GM12878 (cell line): ENCODE results near the gene WDR26. TPM values are rescaled to one million over a fixed set of nuclear protein-coding genes. Genes with fewer than 3 reads are reported as not detected.

Experiments
- ATAC-seq: fragments of 200-7000 bp; cut with Tn5 transposase; 3 replicates; pipeline ENCODE4 v1.9.1; 2020; ENCODE audit warnings: mild to moderate bottlenecking, moderate library complexity
- BruUV-seq: library from RNA; stranded (reverse); fragments of 400-500 nt; replicated peaks from 2 replicates; lab custom pipeline; 2021; lab: Mats Ljungman, UMichigan
- CTCF ChIA-PET: fragments of 300-600 bp; sonication (Branson Sonifier 250); formaldehyde crosslinking; extraction: SDS; loops from one replicate; lab custom pipeline; 2021; ENCODE audit warnings: inconsistent platforms; lab: Yijun Ruan, JAX
- POLR2A ChIA-PET: fragments of 350-600 bp; formaldehyde crosslinking; extraction: SDS; loops from one replicate; lab custom pipeline; 2021; ENCODE audit warnings: inconsistent platforms; lab: Charles Lee
- RAD21 ChIA-PET: fragments of 300-600 bp; sonication (Branson Sonifier 250); formaldehyde crosslinking; loops from one replicate; lab custom pipeline; 2023; ENCODE audit warnings: antibody characterized with exemption; ENCODE audit not compliant: unreplicated experiment; lab: Charles Lee
- SMC1A ChIA-PET: fragments of 300-600 bp; sonication (Branson Sonifier 250); formaldehyde crosslinking; loops from one replicate; lab custom pipeline; 2023; ENCODE audit not compliant: unreplicated experiment, uncharacterized antibody; lab: Charles Lee
- DNase-seq: peaks from one replicate; pipeline ENCODE4 v3.0.0-alpha.2; 2011; ENCODE audit warnings: low read depth, low spot score
- FAIRE-seq: peaks from 3 replicates; lab custom pipeline; 2011; peaks lifted over from hg19 to GRCh38; lab: Jason Lieb, UNC
- H2AFZ ChIP-seq: 2 replicates; pipeline ENCODE4 v1.6.0; 2011; ENCODE audit warnings: low read depth, low read length, control low read depth; ENCODE audit not compliant: control insufficient read depth
- H3K27ac ChIP-seq: 2 replicates; pipeline ENCODE4 v1.5.1; 2011; ENCODE audit warnings: control low read depth; ENCODE audit not compliant: control insufficient read depth, insufficient read depth
- H3K27me3 ChIP-seq, 2 experiments: replicated peaks in 1 of 2; 2 replicates each; pipeline versions ENCODE4 v1.6.0 to v1.6.1; 2011; ENCODE audit warnings: low read length in 1 of 2; ENCODE audit not compliant: control insufficient read depth in 2 of 2, insufficient read depth in 2 of 2
- H3K36me3 ChIP-seq, 2 experiments: 2 replicates each; pipeline ENCODE4 v1.5.1; 2011; ENCODE audit warnings: low read length in 1 of 2; ENCODE audit not compliant: control insufficient read depth in 2 of 2, insufficient read depth in 2 of 2
- H3K4me1 ChIP-seq: 2 replicates; pipeline ENCODE4 v1.6.1; 2011; ENCODE audit warnings: mild to moderate bottlenecking, low read length, moderate library complexity, mixed read lengths; ENCODE audit not compliant: control insufficient read depth, insufficient read depth
- H3K4me2 ChIP-seq: 2 replicates; pipeline ENCODE4 v1.6.0; 2011; ENCODE audit warnings: control low read depth; ENCODE audit not compliant: control insufficient read depth, insufficient read depth
- H3K4me3 ChIP-seq: fragments of 200-600 bp; sonication (generic); 2 replicates; pipeline ENCODE4 v1.5.1; 2016
- H3K79me2 ChIP-seq: 2 replicates; pipeline ENCODE4 v1.6.0; 2011; ENCODE audit warnings: low read length; ENCODE audit not compliant: control insufficient read depth, insufficient read depth
- H3K9ac ChIP-seq: 2 replicates; pipeline ENCODE4 v1.8.0; 2011; ENCODE audit warnings: low read length, control low read depth, mixed read lengths; ENCODE audit not compliant: control insufficient read depth, insufficient read depth
- H3K9me3 ChIP-seq: replicated peaks from 3 replicates; pipeline ENCODE4 v1.5.1; 2011; ENCODE audit warnings: mild to moderate bottlenecking, low read length; ENCODE audit not compliant: control insufficient read depth, insufficient read depth
- H4K20me1 ChIP-seq: 2 replicates; pipeline ENCODE4 v1.6.0; 2011; ENCODE audit not compliant: control insufficient read depth, insufficient read depth
- ASH2L ChIP-seq: fragments of 300-600, 200-600 bp; sonication (generic); IDR thresholded peaks from 2 replicates; pipeline ENCODE4 v1.6.1; 2017; ENCODE audit warnings: low read depth, mild to moderate bottlenecking, borderline replicate concordance
- HSF1 ChIP-seq: fragments of 150-350 bp; IDR thresholded peaks from 2 replicates; pipeline ENCODE4 v1.6.1; 2014; ENCODE audit warnings: mild to moderate bottlenecking, low read depth, low read length
- REST ChIP-seq: IDR thresholded peaks from 2 replicates; pipeline ENCODE4 v1.6.1; 2012; ENCODE audit warnings: mild to moderate bottlenecking, low read depth, low read length
- SIX5 ChIP-seq: IDR thresholded peaks from 2 replicates; pipeline ENCODE4 v1.6.1; 2011; ENCODE audit warnings: mild to moderate bottlenecking, low read depth, low read length, moderate library complexity; ENCODE audit not compliant: severe bottlenecking
- WGBS: methylation state at CpG from one replicate; pipeline ENCODE4 v1.1.6; 2016; ENCODE audit warnings: low lambda C conversion rate; ENCODE audit not compliant: insufficient replicate concordance, insufficient coverage; ENCODE audit errors: missing lambda C conversion rate; 5-methylcytosine and 5-hydroxymethylcytosine counted together
- in situ Hi-C: fragments of 300-500 bp; cut with MboI; formaldehyde crosslinking; loops from 9 replicates; pipeline ENCODE4 v1.14.3; 2018; ENCODE audit warnings: mixed read lengths
- intact Hi-C: fragments of 100-400 bp; cut with micrococcal nuclease; formaldehyde crosslinking; loops from one replicate; pipeline ENCODE4 v1.14.2; 2022; ENCODE audit not compliant: unreplicated experiment
- polyA plus RNA-seq, 11 experiments: library from polyadenylated mRNA; depleted of rRNA in 4 of 11; unstranded in 6 of 11; stranded (reverse) in 5 of 11; fragments of >200 nt; fragmentation: Nextera tagmentation in 4 of 11; fragmentation: Illumina TruSeq in 1 of 11; extraction: Ambion mirVana in 4 of 11; extraction: Trizol in 1 of 11; gene quantifications; 1 replicate in 1 of 11; 2 replicates in 10 of 11; pipeline versions ENCODE4 v1.2.1 to v1.2.3, GENCODE V29; 2011 to 2016; ENCODE audit warnings: inconsistent platforms in 2 of 11, missing spikeins in 2 of 11, low read depth in 1 of 11
- total RNA-seq, 4 experiments: library from RNA; depleted of rRNA in 3 of 4; stranded (reverse); fragments of >200 nt in 3 of 4; fragmentation: Illumina TruSeq in 1 of 4; extraction: Trizol in 1 of 4; gene quantifications; 2 replicates each; pipeline versions ENCODE4 v1.2.1 to v1.2.3, GENCODE V29; 2013 to 2021
- TF ChIP-seq, protein P1 (sequence below): fragments of 450-650 bp; conservative IDR thresholded peaks from 2 replicates; pipeline ENCODE4 v1.6.1; 2017; ENCODE audit warnings: mild to moderate bottlenecking, moderate library complexity
- TF ChIP-seq, protein P2 (sequence below): fragments of 450-650 bp; IDR thresholded peaks from 2 replicates; pipeline ENCODE4 v1.6.1; 2018; ENCODE audit warnings: borderline replicate concordance, mild to moderate bottlenecking; ENCODE audit not compliant: partially characterized antibody

WDR26 gene
- total and polyA plus RNA-seq, 10 of the 15 experiments (the other 5 are each of a cell fraction or from before 2014, with no cell fraction given) = 6.6 to 47.0 (median 24.4) TPM

- 48% methylated on average over 1 of the region's 1 CpG for WGBS
Observed at GRCh38 chr1:224408294-224408590, 26.4 kb downstream of the WDR26 start.

More at GRCh38 chr1:224408294-224408590, 26.4 kb downstream of the WDR26 start:
- POLR2A ChIA-PET = interaction anchor here (0.6 kb wide), 1 partner anchor 14 kb away, joined by 4 read pairs; no protein-coding TSS in a partner anchor
- no peaks in the 10 kb centered on the region for H3K27me3 ChIP-seq
- CTCF ChIA-PET = interaction anchor here (1.4 kb wide), 2 partner anchors 23 to 49 kb away, joined by 5 to 7 read pairs; no protein-coding TSS in a partner anchor
- FAIRE-seq (no peak), DNase-seq (no peak), ATAC-seq (no peak)
- peaks cover 0 to 13% of the 10 kb centered on the region in 2 experiments for H3K36me3 ChIP-seq
- H4K20me1 ChIP-seq = no peaks in the 10 kb centered on the region; the same call in 1 of the 2 replicates
- TF ChIP-seq SIX5 (no peak), REST (no peak), HSF1 (no peak), ASH2L (no peak)
- TF ChIP-seq, protein P1, sequence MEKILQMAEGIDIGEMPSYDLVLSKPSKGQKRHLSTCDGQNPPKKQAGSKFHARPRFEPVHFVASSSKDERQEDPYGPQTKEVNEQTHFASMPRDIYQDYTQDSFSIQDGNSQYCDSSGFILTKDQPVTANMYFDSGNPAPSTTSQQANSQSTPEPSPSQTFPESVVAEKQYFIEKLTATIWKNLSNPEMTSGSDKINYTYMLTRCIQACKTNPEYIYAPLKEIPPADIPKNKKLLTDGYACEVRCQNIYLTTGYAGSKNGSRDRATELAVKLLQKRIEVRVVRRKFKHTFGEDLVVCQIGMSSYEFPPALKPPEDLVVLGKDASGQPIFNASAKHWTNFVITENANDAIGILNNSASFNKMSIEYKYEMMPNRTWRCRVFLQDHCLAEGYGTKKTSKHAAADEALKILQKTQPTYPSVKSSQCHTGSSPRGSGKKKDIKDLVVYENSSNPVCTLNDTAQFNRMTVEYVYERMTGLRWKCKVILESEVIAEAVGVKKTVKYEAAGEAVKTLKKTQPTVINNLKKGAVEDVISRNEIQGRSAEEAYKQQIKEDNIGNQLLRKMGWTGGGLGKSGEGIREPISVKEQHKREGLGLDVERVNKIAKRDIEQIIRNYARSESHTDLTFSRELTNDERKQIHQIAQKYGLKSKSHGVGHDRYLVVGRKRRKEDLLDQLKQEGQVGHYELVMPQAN = no peak
- TF ChIP-seq, protein P2, sequence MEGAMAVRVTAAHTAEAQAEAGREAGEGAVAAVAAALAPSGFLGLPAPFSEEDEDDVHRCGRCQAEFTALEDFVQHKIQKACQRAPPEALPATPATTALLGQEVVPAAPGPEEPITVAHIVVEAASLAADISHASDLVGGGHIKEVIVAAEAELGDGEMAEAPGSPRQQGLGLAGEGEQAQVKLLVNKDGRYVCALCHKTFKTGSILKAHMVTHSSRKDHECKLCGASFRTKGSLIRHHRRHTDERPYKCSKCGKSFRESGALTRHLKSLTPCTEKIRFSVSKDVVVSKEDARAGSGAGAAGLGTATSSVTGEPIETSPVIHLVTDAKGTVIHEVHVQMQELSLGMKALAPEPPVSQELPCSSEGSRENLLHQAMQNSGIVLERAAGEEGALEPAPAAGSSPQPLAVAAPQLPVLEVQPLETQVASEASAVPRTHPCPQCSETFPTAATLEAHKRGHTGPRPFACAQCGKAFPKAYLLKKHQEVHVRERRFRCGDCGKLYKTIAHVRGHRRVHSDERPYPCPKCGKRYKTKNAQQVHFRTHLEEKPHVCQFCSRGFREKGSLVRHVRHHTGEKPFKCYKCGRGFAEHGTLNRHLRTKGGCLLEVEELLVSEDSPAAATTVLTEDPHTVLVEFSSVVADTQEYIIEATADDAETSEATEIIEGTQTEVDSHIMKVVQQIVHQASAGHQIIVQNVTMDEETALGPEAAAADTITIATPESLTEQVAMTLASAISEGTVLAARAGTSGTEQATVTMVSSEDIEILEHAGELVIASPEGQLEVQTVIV = no peak
- H3K27ac ChIP-seq = no peak overlapping the region
- in situ Hi-C loops = no loop called here
- no peak overlapping the region for H3K4me2 ChIP-seq
- SMC1A ChIA-PET = interaction anchor here (0.5 to 1.2 kb wide), 5 partner anchors 9 to 211 kb away, joined by 3 to 5 read pairs (median 3); no protein-coding TSS in a partner anchor
- H2AFZ ChIP-seq = no peak overlapping the region
- H3K4me1 ChIP-seq = no peaks in the 10 kb centered on the region
- no peaks in the 10 kb centered on the region for H3K9me3 ChIP-seq
- BruUV-seq = no TSS peak
- H3K4me3 ChIP-seq = no peak overlapping the region
- no peaks in the 10 kb centered on the region; the same call in 1 of the 2 replicates for H3K79me2 ChIP-seq
- RAD21 ChIA-PET = interaction anchor here (1.2 kb wide), 1 partner anchor 49 kb away, joined by 4 read pairs; no protein-coding TSS in a partner anchor
- intact Hi-C loops = no loop called here
- no peak overlapping the region for H3K9ac ChIP-seq
